MM.1S (cell line): Measurements from ENCODE around the gene SDHB.

Source experiments
- DNase-seq: peaks from one replicate; pipeline ENCODE4 v3.0.0-alpha.2; 2015
- H2AFZ ChIP-seq: fragments of 300-600 bp; sonication (generic); 2 replicates; pipeline ENCODE4 v1.6.0; 2016; ENCODE audit warnings: antibody characterized with exemption, low read length
- H3F3A ChIP-seq: fragments of 300-600 bp; sonication (generic); 2 replicates; pipeline ENCODE4 v1.6.1; 2016; ENCODE audit warnings: mild to moderate bottlenecking, antibody characterized with exemption, low read length, moderate library complexity, mixed read lengths; ENCODE audit not compliant: insufficient read depth
- H3K27ac ChIP-seq: fragments of 300-600 bp; sonication (generic); 2 replicates; pipeline ENCODE4 v1.5.1; 2016; ENCODE audit warnings: mild to moderate bottlenecking, low read length
- H3K27me3 ChIP-seq: fragments of 300-600 bp; sonication (generic); replicated peaks from 2 replicates; pipeline ENCODE4 v1.6.0; 2016; ENCODE audit warnings: low read length; ENCODE audit not compliant: insufficient read depth
- H3K36me3 ChIP-seq: fragments of 300-600 bp; sonication (generic); replicated peaks from 2 replicates; pipeline ENCODE4 v1.6.1; 2016; ENCODE audit warnings: mild to moderate bottlenecking, low read length, mixed read lengths; ENCODE audit not compliant: insufficient read depth
- H3K4me1 ChIP-seq: fragments of 300-600 bp; sonication (generic); 2 replicates; pipeline ENCODE4 v1.6.1; 2016; ENCODE audit warnings: low read length, mixed read lengths
- H3K4me2 ChIP-seq: fragments of 300-600 bp; sonication (generic); 2 replicates; pipeline ENCODE4 v1.6.0; 2016; ENCODE audit warnings: low read depth, low read length
- H3K4me3 ChIP-seq: fragments of 300-600 bp; sonication (generic); 2 replicates; pipeline ENCODE4 v1.5.1; 2016; ENCODE audit warnings: low read length, mixed read lengths
- H3K79me2 ChIP-seq: fragments of 300-600 bp; sonication (generic); 2 replicates; pipeline ENCODE4 v1.6.1; 2016; ENCODE audit warnings: mixed run types, low read length, mixed read lengths
- H3K9ac ChIP-seq: fragments of 300-600 bp; sonication (generic); 2 replicates; pipeline ENCODE4 v1.6.1; 2016; ENCODE audit warnings: low read length, mixed read lengths
- H3K9me2 ChIP-seq: fragments of 300-600 bp; sonication (generic); replicated peaks from 2 replicates; pipeline ENCODE4 v1.6.1; 2016; ENCODE audit warnings: mild to moderate bottlenecking, low read length, mixed read lengths; ENCODE audit not compliant: insufficient read depth
- H3K9me3 ChIP-seq: fragments of 300-600 bp; sonication (generic); replicated peaks from 2 replicates; pipeline ENCODE4 v1.6.1; 2016; ENCODE audit warnings: mild to moderate bottlenecking, low read length, mixed read lengths; ENCODE audit not compliant: insufficient read depth
- H4K20me1 ChIP-seq: fragments of 300-600 bp; sonication (generic); 2 replicates; pipeline ENCODE4 v1.6.1; 2016; ENCODE audit warnings: mild to moderate bottlenecking, low read length, moderate library complexity, mixed read lengths; ENCODE audit not compliant: insufficient read depth
- CTCF ChIP-seq: fragments of 300-600 bp; sonication (generic); IDR thresholded peaks from 2 replicates; pipeline ENCODE4 v1.5.1; 2016; ENCODE audit warnings: antibody characterized with exemption, low read length, mixed read lengths
- EZH2 ChIP-seq: fragments of 300-600 bp; sonication (generic); optimal IDR thresholded peaks from 2 replicates; pipeline ENCODE3; 2017; ENCODE audit warnings: low read depth, mild to moderate bottlenecking, antibody characterized with exemption, low read length, mixed read lengths
- EZH2phosphoT487 ChIP-seq: fragments of 300-600 bp; sonication (generic); IDR thresholded peaks from 2 replicates; pipeline ENCODE4 v1.6.1; 2018; ENCODE audit warnings: antibody characterized with exemption, low read length

The SDHB gene

GRCh38 chr1:16983649-16984048, 70.2 kb downstream of the SDHB start:
- H3F3A ChIP-seq: no peaks in the 10 kb centered on the region
- peaks cover 26% of the 10 kb centered on the region for H3K27me3 ChIP-seq
- no peak for DNase-seq
- H4K20me1 ChIP-seq: no peaks in the 10 kb centered on the region
- H2AFZ ChIP-seq: no peak overlapping the region
- H3K4me3 ChIP-seq: no peak overlapping the region
- no peaks in the 10 kb centered on the region for H3K9me2 ChIP-seq
- no peaks in the 10 kb centered on the region for H3K9me3 ChIP-seq
- TF ChIP-seq EZH2 (no peak), CTCF (no peak)
- no peaks in the 10 kb centered on the region for H3K36me3 ChIP-seq
- no peak overlapping the region for H3K27ac ChIP-seq
- no peaks in the 10 kb centered on the region for H3K79me2 ChIP-seq
- H3K9ac ChIP-seq: no peak overlapping the region
- H3K4me1 ChIP-seq: no peaks in the 10 kb centered on the region
- no peak overlapping the region for H3K4me2 ChIP-seq

GRCh38 chr1:16982902-16983301, 70.9 kb downstream of the SDHB start:
- Histone ChIP-seq H4K20me1 (no peaks in the 10 kb centered on the region), H3K27me3 (peaks cover 26% of the 10 kb centered on the region), H3K27ac (no peak overlapping the region), H3K9ac (no peak overlapping the region), H3F3A (no peaks in the 10 kb centered on the region), H3K9me3 (no peaks in the 10 kb centered on the region), H3K4me3 (no peak overlapping the region), H3K9me2 (no peaks in the 10 kb centered on the region), H3K4me1 (no peaks in the 10 kb centered on the region), H3K4me2 (no peak overlapping the region), H3K79me2 (no peaks in the 10 kb centered on the region), H3K36me3 (no peaks in the 10 kb centered on the region), H2AFZ (no peak overlapping the region)
- TF ChIP-seq EZH2: no peak
- TF ChIP-seq CTCF: no peak
- TF ChIP-seq EZH2phosphoT487: no peak
- no peak for DNase-seq

GRCh38 chr1:16981269-16981849, 72.5 kb downstream of the SDHB start:
- Histone ChIP-seq H3K9me2 (no peaks in the 10 kb centered on the region), H3K36me3 (no peaks in the 10 kb centered on the region), H3K27me3 (peaks cover 26% of the 10 kb centered on the region), H2AFZ (no peak overlapping the region), H3K4me1 (no peaks in the 10 kb centered on the region), H4K20me1 (no peaks in the 10 kb centered on the region), H3K79me2 (no peaks in the 10 kb centered on the region), H3F3A (no peaks in the 10 kb centered on the region), H3K9me3 (no peaks in the 10 kb centered on the region), H3K4me3 (no peak overlapping the region), H3K4me2 (no peak overlapping the region), H3K27ac (no peak overlapping the region), H3K9ac (no peak overlapping the region)
- TF ChIP-seq EZH2phosphoT487 (no peak), EZH2 (no peak), CTCF (no peak)
- DNase-seq: no peak
